ENCODE measurements around the gene FRK. TPM values are rescaled to one million over a fixed set of nuclear protein-coding genes. Genes with fewer than 3 reads are reported as not detected.

Gene FRK
- total RNA-seq, 4 donors from 2014 or later = 0.44 to 1.3 (median 0.63) TPM

- TF ChIP-seq CTCF (IDR thresholded peaks at IDR 0.05; ENCODE audit: low read depth) = no peak
Measured at GRCh38 chr6:115891750-115892149, 168.9 kb downstream of the FRK start.

- no peak for TF ChIP-seq CTCF (IDR thresholded peaks at IDR 0.05; ENCODE audit: low read depth)
Measured at GRCh38 chr6:115891111-115891669, 169.5 kb downstream of the FRK start.

GRCh38 chr6:115890238-115890637 is 170.5 kb downstream of the FRK start:
- no peak for TF ChIP-seq CTCF (IDR thresholded peaks at IDR 0.05; ENCODE audit: low read depth)

- TF ChIP-seq CTCF (IDR thresholded peaks at IDR 0.05; ENCODE audit: low read depth) = no peak
Measured at GRCh38 chr6:115887891-115888290, 172.8 kb downstream of the FRK start.

- no peak for TF ChIP-seq CTCF (IDR thresholded peaks at IDR 0.05; ENCODE audit: low read depth)
Measured at GRCh38 chr6:115885636-115886366, 174.9 kb downstream of the FRK start.

- TF ChIP-seq CTCF (IDR thresholded peaks at IDR 0.05; ENCODE audit: low read depth) = no peak
Measured at GRCh38 chr6:115882771-115883170, 177.9 kb downstream of the FRK start.

GRCh38 chr6:115882174-115882573 is 178.5 kb downstream of the FRK start:
- TF ChIP-seq CTCF (IDR thresholded peaks at IDR 0.05; ENCODE audit: low read depth) = no peak

Other genes starting within 250 kb of the FRK start
- gene NT5DC1, start 40.0 kb upstream of the FRK start, total RNA-seq = 10 to 100 TPM in 2 of 4 donors, 1 to 10 TPM in 2; 7.7 to 19.2 (median 11.0) TPM
- gene COL10A1, start 65.2 kb upstream of the FRK start, total RNA-seq = not detected
- gene TSPYL4, start 193.2 kb upstream of the FRK start, total RNA-seq = 1 to 10 TPM; 5.6 to 8.5 (median 8.3) TPM
- 10 to 100 TPM; 38.2 to 68.8 (median 50.1) TPM for gene TSPYL1, start 219.0 kb upstream of the FRK start, total RNA-seq